HG03442 (cell line): ENCODE data around the gene GTPBP1.

ENCODE experiments used
- ATAC-seq: cut with Tn5 transposase; IDR thresholded peaks from one replicate; pipeline ENCODE4 v1.9.1; 2021; ENCODE audit warnings: mild to moderate bottlenecking, moderate library complexity; ENCODE audit not compliant: unreplicated experiment

Gene GTPBP1

GRCh38 chr22:38739300-38740055 lies 33.7 kb downstream of the GTPBP1 start:
- ATAC-seq, result no peak

GRCh38 chr22:38740116-38740723 lies 34.5 kb downstream of the GTPBP1 start:
- no peak for ATAC-seq

- no peak for ATAC-seq
Observed at GRCh38 chr22:38740754-38741153, 35.0 kb downstream of the GTPBP1 start.

GRCh38 chr22:38741166-38741565 lies 35.4 kb downstream of the GTPBP1 start:
- no peak for ATAC-seq

GRCh38 chr22:38741576-38741975 lies 35.8 kb downstream of the GTPBP1 start:
- ATAC-seq, result no peak

GRCh38 chr22:38742176-38742942 lies 36.6 kb downstream of the GTPBP1 start:
- no peak for ATAC-seq

- no peak for ATAC-seq
Observed at GRCh38 chr22:38744981-38745380, 39.2 kb downstream of the GTPBP1 start.

GRCh38 chr22:38745676-38746460 lies 40.1 kb downstream of the GTPBP1 start:
- no peak for ATAC-seq

GRCh38 chr22:38748487-38749136 lies 42.9 kb downstream of the GTPBP1 start:
- no peak for ATAC-seq

GRCh38 chr22:38750104-38750503 lies 44.4 kb downstream of the GTPBP1 start:
- ATAC-seq, result no peak

- no peak for ATAC-seq
Observed at GRCh38 chr22:38750638-38751037, 44.9 kb downstream of the GTPBP1 start.

GRCh38 chr22:38751066-38751421 lies 45.3 kb downstream of the GTPBP1 start:
- no peak for ATAC-seq

- no peak for ATAC-seq
Observed at GRCh38 chr22:38751422-38752346, 45.9 kb downstream of the GTPBP1 start.

- no peak for ATAC-seq
Observed at GRCh38 chr22:38753948-38754750, 48.4 kb downstream of the GTPBP1 start.

GRCh38 chr22:38754751-38755154 lies 49.0 kb downstream of the GTPBP1 start:
- ATAC-seq, result no peak

GRCh38 chr22:38755155-38755910 lies 49.6 kb downstream of the GTPBP1 start:
- ATAC-seq, result peak; percentile 35

GRCh38 chr22:38755911-38756532 lies 50.3 kb downstream of the GTPBP1 start, which contains the start of gene SUN2:
SUN2 (minus strand) TSS chr22:38755998; CDS start chr22:38752628, 3,370 bp downstream.
- ATAC-seq, result peak; percentile 64
